Choroid plexus epithelial cell (primary cell): ENCODE results near the gene VAMP2.

Source experiments
- DNase-seq: peaks from one replicate; pipeline ENCODE4 v3.0.0-alpha.2; 2010; ENCODE audit warnings: low read depth
- H3K4me3 ChIP-seq: 2 replicates; pipeline ENCODE4 v1.5.1; 2011; ENCODE audit warnings: low read depth, mild to moderate bottlenecking, control low read depth, low read length, moderate library complexity
- TF ChIP-seq, protein P1 (sequence below): conservative IDR thresholded peaks from 2 replicates; pipeline ENCODE4 v1.5.1; 2011; ENCODE audit warnings: low read depth, mild to moderate bottlenecking, control low read depth, inconsistent platforms, low read length, moderate library complexity

The VAMP2 gene

GRCh38 chr17:8158267-8159031 lies 4.3 kb downstream of the VAMP2 start:
- H3K4me3 ChIP-seq: peak overlapping the region; percentile 1
- TF ChIP-seq, protein P1, sequence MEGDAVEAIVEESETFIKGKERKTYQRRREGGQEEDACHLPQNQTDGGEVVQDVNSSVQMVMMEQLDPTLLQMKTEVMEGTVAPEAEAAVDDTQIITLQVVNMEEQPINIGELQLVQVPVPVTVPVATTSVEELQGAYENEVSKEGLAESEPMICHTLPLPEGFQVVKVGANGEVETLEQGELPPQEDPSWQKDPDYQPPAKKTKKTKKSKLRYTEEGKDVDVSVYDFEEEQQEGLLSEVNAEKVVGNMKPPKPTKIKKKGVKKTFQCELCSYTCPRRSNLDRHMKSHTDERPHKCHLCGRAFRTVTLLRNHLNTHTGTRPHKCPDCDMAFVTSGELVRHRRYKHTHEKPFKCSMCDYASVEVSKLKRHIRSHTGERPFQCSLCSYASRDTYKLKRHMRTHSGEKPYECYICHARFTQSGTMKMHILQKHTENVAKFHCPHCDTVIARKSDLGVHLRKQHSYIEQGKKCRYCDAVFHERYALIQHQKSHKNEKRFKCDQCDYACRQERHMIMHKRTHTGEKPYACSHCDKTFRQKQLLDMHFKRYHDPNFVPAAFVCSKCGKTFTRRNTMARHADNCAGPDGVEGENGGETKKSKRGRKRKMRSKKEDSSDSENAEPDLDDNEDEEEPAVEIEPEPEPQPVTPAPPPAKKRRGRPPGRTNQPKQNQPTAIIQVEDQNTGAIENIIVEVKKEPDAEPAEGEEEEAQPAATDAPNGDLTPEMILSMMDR: peak; percentile 89
- DNase-seq: peak; percentile 95

GRCh38 chr17:8156246-8156992 lies 6.3 kb downstream of the VAMP2 start:
- peak overlapping the region; percentile 90 for H3K4me3 ChIP-seq
- TF ChIP-seq, protein P1: peak; percentile 9
- peak; percentile 100 for DNase-seq

GRCh38 chr17:8155996-8156245 lies 6.8 kb downstream of the VAMP2 start:
- DNase-seq: no peak
- TF ChIP-seq, protein P1: no peak
- peak overlapping the region; percentile 90 for H3K4me3 ChIP-seq

- DNase-seq: peak; percentile 51
Measured at GRCh38 chr17:8155231-8155995, 7.3 kb downstream of the VAMP2 start.

DNA sequence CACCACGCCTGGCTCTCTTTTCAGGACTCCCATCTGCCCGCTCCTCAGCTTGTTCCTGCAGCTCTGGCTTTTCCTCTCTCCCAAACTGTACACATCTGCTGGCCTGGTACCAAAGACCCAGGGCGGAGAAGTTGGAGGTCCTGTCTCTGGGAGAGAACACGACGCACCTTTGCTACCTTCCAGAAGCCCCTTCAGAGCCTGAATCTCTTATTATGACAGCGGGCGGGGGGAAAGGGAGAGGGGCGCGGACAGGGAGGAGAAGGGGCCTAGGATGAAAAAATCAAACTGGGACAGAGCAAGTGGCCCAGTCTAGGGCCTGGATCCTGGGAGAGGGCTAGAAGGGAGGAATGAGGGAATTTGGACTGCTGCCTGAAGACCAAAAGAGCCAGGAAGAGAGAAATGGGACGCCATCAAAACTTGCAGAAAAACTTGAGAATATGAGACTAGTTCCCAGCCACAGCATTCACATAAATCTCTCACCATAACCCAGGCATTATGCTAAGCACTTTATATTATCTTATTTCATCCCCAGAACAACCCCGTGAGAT lies 8.1 kb downstream of the VAMP2 start:
- H3K4me3 ChIP-seq: peak overlapping the region; percentile 90
- TF ChIP-seq, protein P1: no peak
- peak; percentile 45 for DNase-seq

More at GRCh38 chr17:8155231-8155995, 7.3 kb downstream of the VAMP2 start:
- H3K4me3 ChIP-seq: peak overlapping the region; percentile 90
- TF ChIP-seq, protein P1: no peak

DNA sequence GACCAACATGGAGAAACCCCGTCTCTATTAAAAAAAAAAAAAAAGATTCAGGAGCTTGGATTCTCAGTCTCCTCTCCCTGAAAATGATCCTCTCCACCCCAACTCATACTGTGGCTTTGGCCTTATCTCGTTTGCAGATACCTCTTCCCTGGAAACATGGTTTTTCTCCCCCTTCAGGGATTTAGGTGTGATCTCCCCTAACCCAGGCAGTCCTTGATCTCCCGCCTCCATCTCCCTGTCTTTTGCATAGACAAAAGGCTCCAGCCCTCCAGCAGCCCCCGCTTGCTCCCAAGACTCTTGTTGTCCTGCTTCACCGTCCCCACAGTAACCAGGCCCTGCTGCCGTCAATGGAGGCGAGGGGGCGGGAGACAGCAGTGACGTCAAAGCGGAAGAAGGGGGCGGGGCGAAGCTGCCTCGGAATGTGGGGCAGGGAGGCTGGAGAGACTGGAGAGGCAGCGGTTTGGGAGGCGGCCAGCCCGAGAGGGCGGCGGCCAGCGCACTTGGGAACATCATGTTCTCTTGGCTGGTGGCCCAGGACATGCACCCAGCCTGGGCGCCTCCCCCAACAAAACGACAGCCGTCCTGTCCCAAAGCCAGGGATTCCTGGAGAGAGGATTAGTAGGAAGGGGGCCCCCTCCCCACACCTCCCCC lies 8.7 kb downstream of the VAMP2 start:
- peak; percentile 100 for DNase-seq
- peak overlapping the region; percentile 90 for H3K4me3 ChIP-seq
- TF ChIP-seq, protein P1: no peak
